Chondrocyte (in vitro differentiated cells): Measurements from ENCODE around the gene MDN1. TPM values are rescaled to one million over a fixed set of nuclear protein-coding genes. Genes with fewer than 3 reads are reported as not detected.
A peak's percentile ranks its signal among the peaks of the same experiment; 100 is the strongest.
"Not testable (repeated sequence)": the region's sequence is repeated elsewhere in the genome, so short reads cannot be mapped to it uniquely, and the experiment has no call there.

Experiments used
- DNase-seq: peaks from one replicate; pipeline ENCODE4 v3.0.0; 2021; ENCODE audit warnings: mixed read lengths, low spot score
- H3K27ac Mint-ChIP-seq: one replicate; pipeline ENCODE4 v1.8.0; 2021; ENCODE audit warnings: mild to moderate bottlenecking, moderate library complexity, mixed read lengths; ENCODE audit not compliant: unreplicated experiment
- H3K27me3 Mint-ChIP-seq: 2 replicates; pipeline ENCODE4 v1.8.0; 2021; ENCODE audit warnings: low read depth, mixed read lengths
- H3K36me3 Mint-ChIP-seq: 2 replicates; pipeline ENCODE4 v1.8.0; 2021; ENCODE audit warnings: low read depth, mixed read lengths
- H3K4me1 Mint-ChIP-seq: 2 replicates; pipeline ENCODE4 v1.8.0; 2021; ENCODE audit warnings: low read depth, mild to moderate bottlenecking, mixed read lengths
- H3K4me3 Mint-ChIP-seq: one replicate; pipeline ENCODE4 v1.8.0; 2021; ENCODE audit warnings: mild to moderate bottlenecking, moderate library complexity, mixed read lengths; ENCODE audit not compliant: unreplicated experiment
- H3K9me3 Mint-ChIP-seq: 2 replicates; pipeline ENCODE4 v1.8.0; 2021; ENCODE audit warnings: low read depth, mixed read lengths
- total RNA-seq: library from RNA; stranded (reverse); gene quantifications from 3 replicates; pipeline ENCODE4 v1.2.1, GENCODE V29; 2021
- TF ChIP-seq, protein P1 (sequence below): fragments of 200-600 bp; sonication (generic); IDR thresholded peaks from 2 replicates; pipeline ENCODE4 v1.5.0; 2021; ENCODE audit warnings: antibody characterized with exemption, mild to moderate bottlenecking, moderate library complexity

Gene MDN1
- total RNA-seq, 1 donor from 2014 or later = 35.8 TPM

DNA sequence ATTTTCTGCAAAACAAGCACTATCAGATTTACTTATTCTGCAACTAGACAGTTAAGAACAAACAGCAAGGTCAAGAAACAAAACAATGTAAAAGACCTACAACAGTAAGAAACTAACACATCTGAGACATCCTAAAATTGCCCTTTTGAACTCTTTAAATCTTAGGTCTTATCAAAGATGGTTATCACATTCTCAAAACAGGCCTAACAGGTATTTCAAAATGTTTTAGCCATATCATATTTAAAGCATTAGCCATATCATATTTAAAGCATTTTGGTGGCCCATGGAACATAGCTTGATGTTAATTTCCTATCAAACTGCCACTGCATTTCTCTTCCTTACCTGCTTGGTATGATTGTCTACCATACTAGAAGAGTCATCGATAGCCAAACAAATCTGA lies 169.9 kb downstream of the MDN1 start:
- H3K9me3 Mint-ChIP-seq = no peaks in the 10 kb centered on the region
- H3K4me3 Mint-ChIP-seq = no peak overlapping the region
- no peak overlapping the region for H3K27ac Mint-ChIP-seq
- TF ChIP-seq, protein P1, sequence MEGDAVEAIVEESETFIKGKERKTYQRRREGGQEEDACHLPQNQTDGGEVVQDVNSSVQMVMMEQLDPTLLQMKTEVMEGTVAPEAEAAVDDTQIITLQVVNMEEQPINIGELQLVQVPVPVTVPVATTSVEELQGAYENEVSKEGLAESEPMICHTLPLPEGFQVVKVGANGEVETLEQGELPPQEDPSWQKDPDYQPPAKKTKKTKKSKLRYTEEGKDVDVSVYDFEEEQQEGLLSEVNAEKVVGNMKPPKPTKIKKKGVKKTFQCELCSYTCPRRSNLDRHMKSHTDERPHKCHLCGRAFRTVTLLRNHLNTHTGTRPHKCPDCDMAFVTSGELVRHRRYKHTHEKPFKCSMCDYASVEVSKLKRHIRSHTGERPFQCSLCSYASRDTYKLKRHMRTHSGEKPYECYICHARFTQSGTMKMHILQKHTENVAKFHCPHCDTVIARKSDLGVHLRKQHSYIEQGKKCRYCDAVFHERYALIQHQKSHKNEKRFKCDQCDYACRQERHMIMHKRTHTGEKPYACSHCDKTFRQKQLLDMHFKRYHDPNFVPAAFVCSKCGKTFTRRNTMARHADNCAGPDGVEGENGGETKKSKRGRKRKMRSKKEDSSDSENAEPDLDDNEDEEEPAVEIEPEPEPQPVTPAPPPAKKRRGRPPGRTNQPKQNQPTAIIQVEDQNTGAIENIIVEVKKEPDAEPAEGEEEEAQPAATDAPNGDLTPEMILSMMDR = no peak
- H3K27me3 Mint-ChIP-seq = no peaks in the 10 kb centered on the region
- peaks cover 26% of the 10 kb centered on the region for H3K36me3 Mint-ChIP-seq
- no peaks in the 10 kb centered on the region for H3K4me1 Mint-ChIP-seq
- DNase-seq = no peak

DNA sequence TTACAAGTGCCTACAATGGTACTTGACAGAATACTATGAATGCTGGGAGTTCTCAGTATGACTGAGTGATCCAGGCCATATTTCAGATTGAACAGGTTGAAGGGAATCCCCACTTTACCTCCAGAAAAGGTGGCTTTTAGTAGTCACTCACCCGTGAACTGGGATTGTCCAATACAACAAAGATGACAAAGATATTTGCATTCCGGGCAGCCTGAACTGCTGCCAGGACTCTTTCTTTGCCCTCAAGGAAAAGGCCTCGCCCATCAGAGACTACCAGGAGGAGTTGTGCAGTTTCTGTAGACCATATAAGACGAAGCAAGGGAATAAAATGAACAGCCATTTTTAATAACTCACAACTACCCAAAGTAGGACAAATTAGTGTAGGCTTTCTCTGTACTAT lies 174.7 kb downstream of the MDN1 start:
- Mint-ChIP-seq H3K36me3 (peaks cover 26% of the 10 kb centered on the region), H3K4me1 (peaks cover 7% of the 10 kb centered on the region), H3K4me3 (no peak overlapping the region), H3K27me3 (no peaks in the 10 kb centered on the region), H3K27ac (no peak overlapping the region), H3K9me3 (no peaks in the 10 kb centered on the region)
- DNase-seq = no peak
- TF ChIP-seq, protein P1 = no peak

DNA sequence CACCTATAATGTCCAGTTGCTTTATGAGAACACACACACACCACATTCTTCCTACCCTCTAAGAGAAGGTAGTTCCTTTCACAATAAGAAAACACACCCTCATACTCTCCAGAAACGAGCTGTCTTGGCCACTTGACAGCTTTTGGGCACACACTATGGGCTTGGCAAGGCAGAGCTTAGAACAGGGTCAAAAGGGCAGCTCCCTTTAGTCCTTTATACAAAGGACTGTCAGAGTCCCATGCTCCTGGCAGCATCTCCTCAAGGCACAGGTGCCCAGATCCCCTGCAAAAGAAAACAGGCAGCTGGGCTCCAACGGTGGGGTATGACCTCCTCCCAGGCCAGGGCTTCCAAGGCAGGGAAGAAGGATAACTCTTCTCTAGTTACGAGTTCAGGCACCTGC lies 176.2 kb downstream of the MDN1 start:
- TF ChIP-seq, protein P1 = no peak
- Mint-ChIP-seq H3K36me3 (peaks cover 26% of the 10 kb centered on the region), H3K4me1 (peaks cover 20% of the 10 kb centered on the region), H3K27me3 (no peaks in the 10 kb centered on the region), H3K4me3 (no peak overlapping the region), H3K9me3 (no peaks in the 10 kb centered on the region), H3K27ac (no peak overlapping the region)
- DNase-seq = no peak

DNA sequence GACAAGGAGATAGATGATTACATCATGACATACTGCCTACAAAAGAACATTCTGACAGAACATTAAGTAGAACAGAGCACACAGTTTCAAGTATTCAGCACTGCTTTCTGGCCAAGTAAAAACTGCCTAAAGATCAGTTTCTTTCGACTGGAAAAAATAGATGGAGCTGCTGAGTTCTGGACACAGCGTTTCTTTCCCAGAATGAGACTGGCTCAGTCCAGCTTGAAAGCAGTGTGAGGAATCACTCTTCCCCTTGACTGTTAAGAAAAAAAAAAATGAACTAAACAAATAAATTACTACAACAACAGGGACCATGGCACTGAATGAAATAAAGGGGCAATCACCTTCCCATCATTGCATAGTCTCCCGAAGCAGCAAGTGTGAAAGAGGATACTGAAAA lies 176.6 kb downstream of the MDN1 start:
- peaks cover 25% of the 10 kb centered on the region for H3K36me3 Mint-ChIP-seq
- no peak overlapping the region for H3K27ac Mint-ChIP-seq
- no peaks in the 10 kb centered on the region for H3K27me3 Mint-ChIP-seq

DNA sequence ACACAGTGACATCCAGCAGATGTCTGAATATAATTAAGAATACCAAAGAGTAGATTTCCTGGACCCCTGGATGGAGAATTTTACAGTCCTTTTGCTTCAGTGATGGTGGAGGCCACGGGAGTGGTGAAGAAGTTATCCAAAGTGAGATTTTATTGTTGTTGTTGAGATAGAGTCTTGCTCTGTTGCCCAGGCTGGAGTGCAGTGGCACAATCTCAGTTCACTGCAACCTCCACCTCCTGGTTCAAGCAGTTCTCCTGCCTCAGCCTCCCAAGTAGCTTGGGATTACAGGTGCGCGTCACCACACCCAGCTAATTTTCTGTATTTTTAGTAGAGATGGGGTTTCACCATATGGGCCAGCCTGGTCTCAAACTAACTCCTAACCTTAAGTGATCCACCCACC lies 178.0 kb downstream of the MDN1 start:
- not testable (repeated sequence) for H3K9me3 Mint-ChIP-seq, H3K27ac Mint-ChIP-seq, H3K4me3 Mint-ChIP-seq, DNase-seq, H3K27me3 Mint-ChIP-seq
- peaks cover 28% of the 10 kb centered on the region for H3K4me1 Mint-ChIP-seq
- peaks cover 21% of the 10 kb centered on the region for H3K36me3 Mint-ChIP-seq

More for the DNA sequence above, 176.6 kb downstream of the MDN1 start:
- H3K4me1 Mint-ChIP-seq = peaks cover 23% of the 10 kb centered on the region
- TF ChIP-seq, protein P1 = no peak
- H3K9me3 Mint-ChIP-seq = no peaks in the 10 kb centered on the region
- no peak for DNase-seq
- H3K4me3 Mint-ChIP-seq = no peak overlapping the region

DNA sequence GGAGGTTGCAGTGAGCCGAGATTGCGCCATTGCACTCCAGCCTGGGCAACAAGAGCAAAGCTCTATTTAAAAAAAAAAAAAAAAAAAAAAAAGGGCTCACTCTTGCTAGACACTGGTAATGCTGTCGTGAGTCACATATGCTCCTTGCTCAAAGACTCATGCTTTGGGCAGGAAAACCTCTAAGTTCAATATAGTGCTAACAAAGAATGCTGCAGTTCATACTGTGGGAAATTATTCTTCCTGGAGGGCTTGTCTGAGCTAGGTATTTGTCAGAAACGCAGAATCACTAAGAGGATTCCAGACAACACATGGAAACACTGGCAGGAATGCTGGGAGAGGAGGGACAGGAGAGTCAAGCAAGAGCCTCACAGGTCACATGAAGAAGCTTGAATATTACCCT lies 178.8 kb downstream of the MDN1 start:
- Mint-ChIP-seq H3K27me3 (no peaks in the 10 kb centered on the region), H3K4me1 (peaks cover 28% of the 10 kb centered on the region), H3K4me3 (no peak overlapping the region), H3K36me3 (peaks cover 22% of the 10 kb centered on the region), H3K27ac (peak overlapping the region; percentile 86), H3K9me3 (no peaks in the 10 kb centered on the region)
- TF ChIP-seq, protein P1 = no peak
- DNase-seq = no peak
